NCI-H526 treated with DMSO at 0.1 percent for 48 hours (cell line): ENCODE measurements around the gene BTG2.

Experiments
- DNase-seq: peaks from one replicate; lab custom pipeline; 2025; lab: John Stamatoyannopoulos, UW

Gene BTG2

GRCh38 chr1:203276916-203277545 is 28.3 kb upstream of the BTG2 start:
- no peak for DNase-seq

GRCh38 chr1:203278082-203278884 is 27.0 kb upstream of the BTG2 start:
- DNase-seq = no peak

GRCh38 chr1:203278885-203279406 is 26.4 kb upstream of the BTG2 start:
- no peak for DNase-seq

- DNase-seq = no peak
Measured at GRCh38 chr1:203280061-203280460, 25.3 kb upstream of the BTG2 start.

GRCh38 chr1:203281033-203281432 is 24.3 kb upstream of the BTG2 start:
- DNase-seq = no peak

GRCh38 chr1:203281851-203282661 is 23.3 kb upstream of the BTG2 start:
- DNase-seq = no peak

- no peak for DNase-seq
Measured at GRCh38 chr1:203282720-203283542, 22.4 kb upstream of the BTG2 start.

GRCh38 chr1:203283597-203283996 is 21.7 kb upstream of the BTG2 start:
- DNase-seq = no peak

GRCh38 chr1:203284411-203285123 is 20.8 kb upstream of the BTG2 start:
- DNase-seq = no peak

GRCh38 chr1:203286161-203286984 is 18.9 kb upstream of the BTG2 start:
- DNase-seq = no peak

- DNase-seq = no peak
Measured at GRCh38 chr1:203287109-203287893, 18.0 kb upstream of the BTG2 start.

GRCh38 chr1:203287898-203288297 is 17.4 kb upstream of the BTG2 start:
- DNase-seq = no peak

- DNase-seq = no peak
Measured at GRCh38 chr1:203288400-203288799, 16.9 kb upstream of the BTG2 start.

- no peak for DNase-seq
Measured at GRCh38 chr1:203289281-203289981, 15.9 kb upstream of the BTG2 start.

- DNase-seq = no peak
Measured at GRCh38 chr1:203289982-203290260, 15.4 kb upstream of the BTG2 start.

- DNase-seq = peak; percentile 58
Measured at GRCh38 chr1:203290261-203291089, 14.8 kb upstream of the BTG2 start.

GRCh38 chr1:203291201-203292096 is 13.9 kb upstream of the BTG2 start:
- no peak for DNase-seq
